T-cell (primary cell): ENCODE data around the gene CCNJL. TPM values are rescaled to one million over a fixed set of nuclear protein-coding genes. Genes with fewer than 3 reads are reported as not detected.
A peak's percentile ranks its signal among the peaks of the same experiment; 100 is the strongest.

Source experiments
- ATAC-seq, 4 experiments: fragments of 200-7000 bp in 3 of 4; fragments of 150-1000 bp in 1 of 4; cut with Tn5 transposase; replicated peaks in 1 of 4; 1 replicate in 3 of 4; 2 replicates in 1 of 4; pipeline ENCODE4 v1.10.0; 2021; ENCODE audit warnings: moderate library complexity in 3 of 4, mild to moderate bottlenecking in 2 of 4, moderate number of reproducible peaks in 1 of 4
- CTCF ChIA-PET, 2 donors: fragments of 300-600 bp; sonication (Branson Sonifier 250); formaldehyde crosslinking; loops; one replicate each; lab custom pipeline; 2022; ENCODE audit warnings: antibody characterized with exemption in 2 of 2; lab: Charles Lee
- POLR2A ChIA-PET, 2 donors: fragments of 300-600 bp; sonication (Branson Sonifier 250); formaldehyde crosslinking; loops; one replicate each; lab custom pipeline; 2022; ENCODE audit warnings: antibody characterized with exemption in 2 of 2; lab: Charles Lee
- DNase-seq, 35 experiments: peaks; one replicate each; pipeline versions ENCODE4 v3.0.0 to v3.0.0-alpha.2; 2013 to 2023
- H3K27ac ChIP-seq: one replicate; pipeline ENCODE4 v1.5.1; 2013; ENCODE audit warnings: low read length
- H3K27me3 ChIP-seq, 2 experiments: replicated peaks in 1 of 2; 1 replicate in 1 of 2; 2 replicates in 1 of 2; pipeline versions ENCODE4 v1.6.1 to v1.7.0; 2013; ENCODE audit warnings: low read length in 1 of 2, mixed read lengths in 1 of 2; ENCODE audit not compliant: control insufficient read depth in 2 of 2, insufficient read depth in 2 of 2; ENCODE audit errors: extremely low read depth in 1 of 2
- H3K36me3 ChIP-seq, 2 donors: 1 replicate in 1 of 2; 2 replicates in 1 of 2; pipeline versions ENCODE4 v1.6.1 to v1.7.0; 2013; ENCODE audit warnings: low read length in 1 of 2; ENCODE audit not compliant: control insufficient read depth in 2 of 2, insufficient read depth in 1 of 2; ENCODE audit errors: extremely low read depth in 1 of 2
- H3K4me1 ChIP-seq, 2 experiments: 1 replicate in 1 of 2; 2 replicates in 1 of 2; pipeline versions ENCODE4 v1.6.1 to v1.7.0; 2013; ENCODE audit warnings: low read length in 2 of 2, mixed read lengths in 1 of 2; ENCODE audit not compliant: insufficient read depth in 2 of 2, control insufficient read depth in 1 of 2; ENCODE audit errors: extremely low read depth in 1 of 2
- H3K4me3 ChIP-seq, 2 donors: 1 replicate in 1 of 2; 2 replicates in 1 of 2; pipeline versions ENCODE4 v1.5.1 to v1.7.0; 2013; ENCODE audit warnings: mild to moderate bottlenecking in 2 of 2, low read length in 1 of 2, moderate library complexity in 1 of 2; ENCODE audit not compliant: control insufficient read depth in 1 of 2; ENCODE audit errors: extremely low read depth in 1 of 2
- H3K9me3 ChIP-seq: 2 replicates; pipeline ENCODE4 v1.7.0; 2013
- H3K27ac Mint-ChIP-seq, 2 donors: one replicate each; pipeline ENCODE4 v1.8.0; 2020 to 2021; ENCODE audit warnings: mild to moderate bottlenecking in 2 of 2, mixed read lengths in 2 of 2
- H3K27me3 Mint-ChIP-seq, 2 donors: one replicate each; pipeline ENCODE4 v1.8.0; 2021 to 2022; ENCODE audit warnings: mixed read lengths in 2 of 2
- H3K36me3 Mint-ChIP-seq: one replicate; pipeline ENCODE4 v1.8.0; 2021; ENCODE audit warnings: mixed read lengths
- H3K4me1 Mint-ChIP-seq, 3 donors: one replicate each; pipeline ENCODE4 v1.8.0; 2020 to 2022; ENCODE audit warnings: mixed read lengths in 3 of 3, mild to moderate bottlenecking in 1 of 3
- H3K4me3 Mint-ChIP-seq, 3 donors: one replicate each; pipeline ENCODE4 v1.8.0; 2020 to 2022; ENCODE audit warnings: mild to moderate bottlenecking in 3 of 3, mixed read lengths in 3 of 3, moderate library complexity in 3 of 3
- H3K9me3 Mint-ChIP-seq, 3 donors: one replicate each; pipeline ENCODE4 v1.8.0; 2020 to 2022; ENCODE audit warnings: mixed read lengths in 3 of 3
- WGBS: methylation state at CpG from one replicate; pipeline ENCODE4 v1.1.5; 2013; ENCODE audit warnings: missing lambda C conversion rate; ENCODE audit not compliant: insufficient coverage; 5-methylcytosine and 5-hydroxymethylcytosine counted together
- total RNA-seq, 35 experiments: library from RNA in 6 of 35; stranded (reverse) in 6 of 35; fragments of 120-200 nt in 1 of 35; gene quantifications; one replicate each; pipeline versions ENCODE4 v1.2.1 to v1.2.4 and lab custom pipeline; 2013 to 2026

CCNJL gene
- total RNA-seq: under 1 TPM in 3 of 5 donors, not detected in 2; 0.33 to 0.41 (median 0.35) TPM
- 0.06 TPM for total RNA-seq (2013)
- total RNA-seq (lab: John Stamatoyannopoulos, UW): 0 to 0.61 (median 0.12) reads per million in 29 experiments

- H3K4me3 ChIP-seq: peak within 1 kb of the TSS in 1 of 2 donors; percentile 58
- no peaks in the 10 kb centered on the region for H3K36me3 Mint-ChIP-seq
- no peak for DNase-seq
- ChIA-PET POLR2A (no interaction called here), CTCF (interaction anchor here (0.5 to 0.7 kb wide), 2 partner anchors 12 to 84 kb away, joined by 3 to 4 read pairs; no protein-coding TSS in a partner anchor)
- no peaks in the 10 kb centered on the region for H3K9me3 Mint-ChIP-seq
- peak in 1 of 4 experiments; percentile 31 for ATAC-seq
- H3K27ac Mint-ChIP-seq: peak within 1 kb of the TSS in 1 of 2 donors; percentile 53
- H3K27ac ChIP-seq: no peak within 1 kb of the TSS
- H3K27me3 Mint-ChIP-seq: peaks cover 58 to 60% of the 10 kb centered on the region in 2 donors
- H3K4me3 Mint-ChIP-seq: peak within 1 kb of the TSS; percentile 49 to 84 (median 71)
- no peaks in the 10 kb centered on the region for H3K9me3 ChIP-seq
- H3K27me3 ChIP-seq: peaks cover 0 to 29% of the 10 kb centered on the region in 2 experiments
- peaks cover 7 to 14% (median 10%) of the 10 kb centered on the region in 3 donors for H3K4me1 Mint-ChIP-seq
- peaks cover 0 to 10% of the 10 kb centered on the region in 2 experiments for H3K4me1 ChIP-seq
- no peaks in the 10 kb centered on the region for H3K36me3 ChIP-seq
- WGBS: 1% methylated on average over 80 of the region's 84 CpGs
These were observed at the start of gene CCNJL for GRCh38 chr5:160312134-160312959. TSS of gene CCNJL (minus strand) at chr5:160312564. CDS start at chr5:160311923, 641 bp downstream.

GRCh38 chr5:160361624-160362228 is 49.4 kb upstream of the CCNJL start:
- H3K27ac Mint-ChIP-seq: no peak overlapping the region

GRCh38 chr5:160360310-160360709 is 47.9 kb upstream of the CCNJL start:
- DNase-seq (no peak), ATAC-seq (no peak)
- no peak overlapping the region for H3K27ac Mint-ChIP-seq
- peaks cover 0 to 5% (median 0%) of the 10 kb centered on the region in 3 donors for H3K4me1 Mint-ChIP-seq
- H3K4me1 ChIP-seq: no peaks in the 10 kb centered on the region
- CTCF ChIA-PET: interaction anchor here in 1 of 2 donors (0.6 to 0.7 kb wide), 2 partner anchors 16 to 1443 kb away, joined by 3 read pairs; no protein-coding TSS in a partner anchor
- H3K9me3 Mint-ChIP-seq: no peaks in the 10 kb centered on the region
- peaks cover 0 to 5% of the 10 kb centered on the region in 2 experiments for H3K27me3 ChIP-seq
- no peaks in the 10 kb centered on the region for H3K9me3 ChIP-seq
- no peak overlapping the region for H3K4me3 ChIP-seq
- H3K4me3 Mint-ChIP-seq: no peak overlapping the region
- no peaks in the 10 kb centered on the region for H3K36me3 ChIP-seq
- POLR2A ChIA-PET: no interaction called here
- no peak overlapping the region for H3K27ac ChIP-seq
- H3K36me3 Mint-ChIP-seq: no peaks in the 10 kb centered on the region
- peaks cover 9 to 14% of the 10 kb centered on the region in 2 donors for H3K27me3 Mint-ChIP-seq
- WGBS: no CpG with 5 or more reads among the region's 3 CpGs

More at GRCh38 chr5:160361624-160362228, 49.4 kb upstream of the CCNJL start:
- DNase-seq (no peak), ATAC-seq (no peak)
- no peaks in the 10 kb centered on the region for H3K9me3 Mint-ChIP-seq
- ChIA-PET POLR2A (interaction anchor here in 1 of 2 donors (0.6 kb wide), 1 partner anchor 207 kb away, joined by 3 read pairs; no protein-coding TSS in a partner anchor), CTCF (interaction anchor here in 1 of 2 donors (0.5 kb wide), 1 partner anchor 10 kb away, joined by 4 read pairs; no protein-coding TSS in a partner anchor)
- Histone ChIP-seq H3K4me3 (no peak overlapping the region), H3K9me3 (no peaks in the 10 kb centered on the region), H3K4me1 (no peaks in the 10 kb centered on the region), H3K27me3 (peaks cover 0 to 10% of the 10 kb centered on the region in 2 experiments), H3K27ac (no peak overlapping the region), H3K36me3 (no peaks in the 10 kb centered on the region)
- H3K4me1 Mint-ChIP-seq: peaks cover 0 to 5% (median 0%) of the 10 kb centered on the region in 3 donors
- peaks cover 12 to 21% of the 10 kb centered on the region in 2 donors for H3K27me3 Mint-ChIP-seq
- no peak overlapping the region for H3K4me3 Mint-ChIP-seq
- WGBS: 89% methylated on average over 5 of the region's 9 CpGs
- no peaks in the 10 kb centered on the region for H3K36me3 Mint-ChIP-seq

GRCh38 chr5:160359816-160360215 is 47.5 kb upstream of the CCNJL start:
- no peak for ATAC-seq
- ChIA-PET POLR2A (no interaction called here), CTCF (interaction anchor here in 1 of 2 donors (0.6 to 0.7 kb wide), 2 partner anchors 15 to 1442 kb away, joined by 3 read pairs; no protein-coding TSS in a partner anchor)
- H3K4me1 ChIP-seq: no peaks in the 10 kb centered on the region
- 62% methylated on average over 4 of the region's 4 CpGs for WGBS
- H3K9me3 Mint-ChIP-seq: no peaks in the 10 kb centered on the region
- H3K27me3 ChIP-seq: peaks cover 0 to 5% of the 10 kb centered on the region in 2 experiments
- DNase-seq: no peak
- H3K4me1 Mint-ChIP-seq: peaks cover 0 to 5% (median 0%) of the 10 kb centered on the region in 3 donors
- no peak overlapping the region for H3K4me3 ChIP-seq
- H3K9me3 ChIP-seq: no peaks in the 10 kb centered on the region
- no peak overlapping the region for H3K27ac Mint-ChIP-seq
- no peak overlapping the region for H3K27ac ChIP-seq
- H3K36me3 Mint-ChIP-seq: no peaks in the 10 kb centered on the region
- peaks cover 6 to 10% of the 10 kb centered on the region in 2 donors for H3K27me3 Mint-ChIP-seq
- no peaks in the 10 kb centered on the region for H3K36me3 ChIP-seq
- H3K4me3 Mint-ChIP-seq: no peak overlapping the region

- H3K27me3 Mint-ChIP-seq: peaks cover 6 to 7% of the 10 kb centered on the region in 2 donors
- H3K36me3 Mint-ChIP-seq: no peaks in the 10 kb centered on the region
- no peak overlapping the region for H3K4me3 Mint-ChIP-seq
- DNase-seq (no peak), ATAC-seq (no peak)
- H3K27ac Mint-ChIP-seq: no peak overlapping the region
- Histone ChIP-seq H3K27me3 (peaks cover 0 to 5% of the 10 kb centered on the region in 2 experiments), H3K4me1 (no peaks in the 10 kb centered on the region), H3K36me3 (no peaks in the 10 kb centered on the region), H3K9me3 (no peaks in the 10 kb centered on the region), H3K4me3 (no peak overlapping the region), H3K27ac (no peak overlapping the region)
- ChIA-PET POLR2A (no interaction called here), CTCF (no interaction called here)
- H3K9me3 Mint-ChIP-seq: no peaks in the 10 kb centered on the region
- peaks cover 0 to 5% (median 0%) of the 10 kb centered on the region in 3 donors for H3K4me1 Mint-ChIP-seq
- no CpG with 5 or more reads among the region's 1 CpG for WGBS
These were observed 46.9 kb upstream of the CCNJL start for GRCh38 chr5:160359242-160359641.

- ChIA-PET POLR2A (no interaction called here), CTCF (no interaction called here)
- Histone ChIP-seq H3K4me1 (no peaks in the 10 kb centered on the region), H3K27me3 (no peaks in the 10 kb centered on the region), H3K36me3 (no peaks in the 10 kb centered on the region), H3K4me3 (no peak overlapping the region), H3K9me3 (no peaks in the 10 kb centered on the region), H3K27ac (no peak overlapping the region)
- no peak overlapping the region for H3K4me3 Mint-ChIP-seq
- no peak overlapping the region for H3K27ac Mint-ChIP-seq
- no peak for DNase-seq
- no peak for ATAC-seq
- 100% methylated on average over 3 of the region's 7 CpGs for WGBS
- peaks cover 7 to 10% of the 10 kb centered on the region in 2 donors for H3K27me3 Mint-ChIP-seq
- H3K9me3 Mint-ChIP-seq: no peaks in the 10 kb centered on the region
- peaks cover 0 to 5% (median 0%) of the 10 kb centered on the region in 3 donors for H3K4me1 Mint-ChIP-seq
- no peaks in the 10 kb centered on the region for H3K36me3 Mint-ChIP-seq
These were observed 45.6 kb upstream of the CCNJL start for GRCh38 chr5:160357861-160358411.
